B cell (primary cell): Measurements from ENCODE around the gene HLA-DMB. TPM values are rescaled to one million over a fixed set of nuclear protein-coding genes. Genes with fewer than 3 reads are reported as not detected.

ENCODE experiments used
- ATAC-seq: fragments of 200-7000 bp; cut with Tn5 transposase; one replicate; pipeline ENCODE4 v1.10.0; 2021; ENCODE audit warnings: low read depth, mild to moderate bottlenecking, moderate number of reproducible peaks, moderate library complexity
- CTCF ChIA-PET: fragments of 350-600 bp; sonication (Branson Sonifier 250); formaldehyde crosslinking; loops from one replicate; lab custom pipeline; 2021; ENCODE audit warnings: antibody characterized with exemption, inconsistent platforms; lab: Charles Lee
- POLR2A ChIA-PET: fragments of 350-600 bp; sonication (Branson Sonifier 250); formaldehyde crosslinking; loops from one replicate; lab custom pipeline; 2021; ENCODE audit warnings: antibody characterized with exemption; lab: Charles Lee
- DNase-seq: peaks from one replicate; pipeline ENCODE4 v3.0.0; 2013
- H2AFZ ChIP-seq: 2 replicates; pipeline ENCODE4 v1.6.1; 2012; ENCODE audit warnings: mild to moderate bottlenecking, low read depth, low read length; ENCODE audit not compliant: insufficient read depth, poor library complexity, severe bottlenecking
- H3K27ac ChIP-seq, 2 donors: 1 replicate in 1 of 2; 2 replicates in 1 of 2; pipeline ENCODE4 v1.5.1; 2012 to 2013; ENCODE audit warnings: low read length in 2 of 2, mild to moderate bottlenecking in 2 of 2, moderate library complexity in 1 of 2
- H3K27me3 ChIP-seq, 4 experiments: fragments of 200-600 bp in 1 of 4; sonication (generic) in 1 of 4; replicated peaks in 1 of 4; 1 replicate in 2 of 4; 2 replicates in 2 of 4; pipeline versions ENCODE4 v1.6.1 to v1.7.0; 2013 to 2016; ENCODE audit warnings: low read length in 3 of 4, mild to moderate bottlenecking in 2 of 4, mixed read lengths in 1 of 4, moderate library complexity in 1 of 4; ENCODE audit not compliant: insufficient read depth in 4 of 4, control insufficient read depth in 3 of 4; ENCODE audit errors: control extremely low read depth in 1 of 4
- H3K36me3 ChIP-seq, 2 experiments: replicated peaks in 1 of 2; 1 replicate in 1 of 2; 2 replicates in 1 of 2; pipeline versions ENCODE4 v1.6.1 to v1.7.1; 2013; ENCODE audit warnings: low read length in 1 of 2; ENCODE audit not compliant: insufficient read depth in 2 of 2, control insufficient read depth in 1 of 2; ENCODE audit errors: control extremely low read depth in 1 of 2, extremely low read depth in 1 of 2
- H3K4me1 ChIP-seq, 2 donors: fragments of 200-600 bp in 1 of 2; sonication (generic) in 1 of 2; 1 replicate in 1 of 2; 2 replicates in 1 of 2; pipeline versions ENCODE4 v1.5.1 to v1.6.1; 2013 to 2017; ENCODE audit warnings: low read length in 2 of 2; ENCODE audit not compliant: control insufficient read depth in 2 of 2, insufficient read depth in 2 of 2
- H3K4me2 ChIP-seq: replicated peaks from 2 replicates; pipeline ENCODE3; 2012; ENCODE audit warnings: mild to moderate bottlenecking, low read depth, low read length; ENCODE audit not compliant: poor library complexity, severe bottlenecking
- H3K4me3 ChIP-seq, 5 experiments: fragments of 200-600 bp in 1 of 5; sonication (generic) in 1 of 5; 1 replicate in 3 of 5; 2 replicates in 2 of 5; pipeline versions ENCODE4 v1.5.1 to v1.7.0; 2011 to 2016; ENCODE audit warnings: low read length in 4 of 5, mild to moderate bottlenecking in 4 of 5, low read depth in 2 of 5, control low read depth in 1 of 5, moderate library complexity in 1 of 5; ENCODE audit not compliant: insufficient read depth in 1 of 5; ENCODE audit errors: control extremely low read depth in 1 of 5, extremely low read depth in 1 of 5
- H3K79me2 ChIP-seq: fragments of 200-600 bp; sonication (generic); one replicate; pipeline ENCODE4 v1.6.0; 2016; ENCODE audit warnings: low read length; ENCODE audit not compliant: control insufficient read depth, insufficient read depth
- H3K9ac ChIP-seq: fragments of 200-600 bp; sonication (generic); 2 replicates; pipeline ENCODE4 v1.6.1; 2017; ENCODE audit warnings: mild to moderate bottlenecking, low read length, moderate library complexity
- H3K9me3 ChIP-seq, 3 donors: one replicate each; pipeline versions ENCODE4 v1.6.1 to v1.7.1; 2013; ENCODE audit warnings: low read length in 2 of 3; ENCODE audit not compliant: control insufficient read depth in 2 of 3, insufficient read depth in 1 of 3; ENCODE audit errors: control extremely low read depth in 1 of 3
- H4K20me1 ChIP-seq: 2 replicates; pipeline ENCODE4 v1.6.0; 2012; ENCODE audit warnings: mild to moderate bottlenecking, low read length; ENCODE audit not compliant: insufficient read depth, control insufficient read depth, poor library complexity, severe bottlenecking
- H3K27ac Mint-ChIP-seq: one replicate; pipeline ENCODE4 v1.8.0; 2021; ENCODE audit warnings: mixed read lengths
- H3K27me3 Mint-ChIP-seq: one replicate; pipeline ENCODE4 v1.8.0; 2021; ENCODE audit warnings: mixed read lengths
- H3K4me1 Mint-ChIP-seq: one replicate; pipeline ENCODE4 v1.8.0; 2021; ENCODE audit warnings: mixed read lengths
- H3K4me3 Mint-ChIP-seq: one replicate; pipeline ENCODE4 v1.8.0; 2021; ENCODE audit warnings: mixed read lengths
- H3K9me3 Mint-ChIP-seq: one replicate; pipeline ENCODE4 v1.8.0; 2022; ENCODE audit warnings: mixed read lengths; ENCODE audit not compliant: insufficient read depth
- CTCF ChIP-seq: fragments of 200-600 bp; IDR thresholded peaks from one replicate; pipeline ENCODE4 v1.8.0; 2022; ENCODE audit warnings: antibody characterized with exemption, mild to moderate bottlenecking
- EZH2 ChIP-seq: IDR thresholded peaks from 2 replicates; pipeline ENCODE4 v1.6.1; 2012; ENCODE audit warnings: borderline replicate concordance, low read depth, mild to moderate bottlenecking, moderate library complexity, low read length; ENCODE audit not compliant: insufficient read depth, poor library complexity, severe bottlenecking
- WGBS: methylation state at CpG from one replicate; pipeline ENCODE4 v1.1.5; 2013; ENCODE audit warnings: missing lambda C conversion rate; ENCODE audit not compliant: insufficient coverage; 5-methylcytosine and 5-hydroxymethylcytosine counted together
- intact Hi-C: fragments of 100-400 bp; cut with micrococcal nuclease; formaldehyde crosslinking; loops from one replicate; pipeline ENCODE4 v1.10.0; 2022
- polyA plus RNA-seq: library from polyadenylated mRNA; depleted of rRNA; stranded (reverse); fragments of >200 nt; gene quantifications from 2 replicates; pipeline ENCODE4 v1.2.3, GENCODE V29; 2012
- total RNA-seq, 2 donors: library from RNA; stranded (reverse); fragments of 120-200 nt in 1 of 2; gene quantifications; 1 replicate in 1 of 2; 2 replicates in 1 of 2; pipeline versions ENCODE4 v1.2.3 to v1.2.4, GENCODE V29; 2013 to 2022

Gene HLA-DMB
- total and polyA plus RNA-seq, 2 donors (not counting 1 experiment from before 2014, with no cell fraction given), result 593 to 656 TPM

DNA sequence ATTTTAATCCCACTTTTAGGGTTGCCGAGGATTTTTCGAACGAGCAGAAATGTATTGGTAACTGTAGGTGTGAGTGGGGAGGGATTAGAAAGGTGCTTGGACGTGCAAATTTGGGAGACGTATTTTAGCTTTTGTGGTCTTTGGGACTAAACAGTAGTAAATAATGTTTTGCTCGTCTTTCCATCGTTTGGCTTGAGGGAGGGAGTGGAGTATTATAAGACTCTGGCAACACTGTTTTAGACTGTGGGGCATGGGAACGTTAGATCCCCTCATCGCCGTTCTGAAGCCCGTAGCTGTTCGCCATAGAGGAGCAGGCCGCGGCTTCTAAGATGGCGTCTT is 30.4 kb upstream of the HLA-DMB start:
- POLR2A ChIA-PET, result interaction anchor here (0.6 to 11.8 kb wide), 37 partner anchors 10 to 1265 kb away, joined by 3 to 349 read pairs (median 6); partner anchors contain the start of genes HLA-DMA, HLA-DMB, HLA-DPA1 and HLA-DPB1
- peaks cover 41% of the 10 kb centered on the region for H4K20me1 ChIP-seq
- WGBS, result 2% methylated on average over 15 of the region's 15 CpGs
- intact Hi-C loops, result loop anchor here (5.0 kb wide), 3 partner anchors 56 to 794 kb away; partner anchors contain the start of genes AGPAT1 and RNF5
- H3K4me3 ChIP-seq, result peak overlapping the region; percentile 68 to 100 (median 92)
- peaks cover 37% of the 10 kb centered on the region for H3K4me1 Mint-ChIP-seq
- ATAC-seq (no peak), DNase-seq (no peak)
- peak overlapping the region; percentile 96 for H3K4me3 Mint-ChIP-seq
- H3K27me3 ChIP-seq, result no peaks in the 10 kb centered on the region
- peaks cover 0 to 30% of the 10 kb centered on the region in 2 experiments for H3K36me3 ChIP-seq
- H3K9ac ChIP-seq, result peak overlapping the region; percentile 91
- H3K4me2 ChIP-seq, result peak overlapping the region; percentile 88
- H3K4me1 ChIP-seq, result peaks cover 34 to 43% of the 10 kb centered on the region in 2 donors
- H3K9me3 Mint-ChIP-seq, result no peaks in the 10 kb centered on the region
- peak overlapping the region; percentile 48 for H2AFZ ChIP-seq
- no peaks in the 10 kb centered on the region for H3K27me3 Mint-ChIP-seq
- H3K27ac Mint-ChIP-seq, result peak overlapping the region; percentile 99
- CTCF ChIA-PET, result interaction anchor here (0.6 to 28.4 kb wide), 19 partner anchors 8 to 281 kb away, joined by 3 to 822 read pairs (median 7); partner anchors contain the start of genes HLA-DMA, HLA-DMB, PSMB8 and TAP1
- H3K9me3 ChIP-seq, result no peaks in the 10 kb centered on the region
- peak overlapping the region; percentile 96 for H3K27ac ChIP-seq
- H3K79me2 ChIP-seq, result peaks cover 65% of the 10 kb centered on the region
- TF ChIP-seq CTCF (no peak), EZH2 (no peak)
